Mesendoderm (in vitro differentiated cells): ENCODE results near the gene CHIC2.

Experiments
- DNase-seq: peaks from one replicate; pipeline ENCODE4 v3.0.0; 2013
- H2AK5ac ChIP-seq: 2 replicates; pipeline ENCODE4 v1.6.1; 2013; ENCODE audit warnings: low read length, inconsistent platforms
- H2BK120ac ChIP-seq: 2 replicates; pipeline ENCODE4 v1.6.1; 2013; ENCODE audit warnings: low read depth, mild to moderate bottlenecking, low read length, moderate library complexity, mixed read lengths
- H2BK15ac ChIP-seq: replicated peaks from 2 replicates; pipeline ENCODE4 v1.6.1; 2013; ENCODE audit warnings: low read depth, mild to moderate bottlenecking, moderate library complexity
- H2BK5ac ChIP-seq: 2 replicates; pipeline ENCODE4 v1.6.1; 2013; ENCODE audit warnings: low read length, inconsistent platforms
- H3K18ac ChIP-seq: 2 replicates; pipeline ENCODE4 v1.6.1; 2013; ENCODE audit warnings: mild to moderate bottlenecking, low read length, mixed read lengths
- H3K23ac ChIP-seq: one replicate; pipeline ENCODE4 v1.6.1; 2013; ENCODE audit warnings: low read length
- H3K27ac ChIP-seq: 2 replicates; pipeline ENCODE4 v1.5.1; 2013; ENCODE audit warnings: low read depth, mild to moderate bottlenecking, inconsistent platforms, low read length, moderate library complexity
- H3K27me3 ChIP-seq: 2 replicates; pipeline ENCODE4 v1.6.1; 2013; ENCODE audit warnings: low read length, control low read depth, mild to moderate bottlenecking, inconsistent platforms; ENCODE audit not compliant: insufficient read depth, poor library complexity
- H3K36me3 ChIP-seq: 2 replicates; pipeline ENCODE4 v1.6.1; 2013; ENCODE audit warnings: low read length, inconsistent platforms; ENCODE audit not compliant: control insufficient read depth, insufficient read depth
- H3K4ac ChIP-seq: one replicate; pipeline ENCODE4 v1.6.1; 2013; ENCODE audit warnings: low read depth, mild to moderate bottlenecking, low read length, moderate library complexity
- H3K4me1 ChIP-seq: 2 replicates; pipeline ENCODE4 v1.6.1; 2013; ENCODE audit warnings: low read depth, low read length, inconsistent platforms; ENCODE audit not compliant: control insufficient read depth
- H3K4me2 ChIP-seq: 2 replicates; pipeline ENCODE4 v1.6.1; 2013; ENCODE audit warnings: low read length
- H3K4me3 ChIP-seq: 2 replicates; pipeline ENCODE4 v1.5.1; 2013; ENCODE audit warnings: mild to moderate bottlenecking, low read length
- H3K56ac ChIP-seq: one replicate; pipeline ENCODE4 v1.6.1; 2013; ENCODE audit warnings: low read length
- H3K79me1 ChIP-seq: 2 replicates; pipeline ENCODE4 v1.6.1; 2013; ENCODE audit warnings: low read length, inconsistent platforms
- H3K79me2 ChIP-seq: 2 replicates; pipeline ENCODE4 v1.6.1; 2013; ENCODE audit warnings: mild to moderate bottlenecking, low read length; ENCODE audit not compliant: control insufficient read depth, insufficient read depth
- H3K9ac ChIP-seq: 2 replicates; pipeline ENCODE4 v1.6.1; 2013; ENCODE audit warnings: low read length, inconsistent platforms
- H4K5ac ChIP-seq: one replicate; pipeline ENCODE4 v1.6.1; 2013; ENCODE audit warnings: low read length
- H4K8ac ChIP-seq: one replicate; pipeline ENCODE4 v1.6.1; 2013; ENCODE audit warnings: low read depth, mild to moderate bottlenecking, control low read depth, low read length, moderate library complexity
- WGBS: extraction: QIAGEN DNeasy Blood & Tissue Kit; methylation state at CpG from one replicate; pipeline ENCODE4 v1.1.7; 2013; ENCODE audit warnings: low lambda C conversion rate, missing lambda C conversion rate; ENCODE audit not compliant: insufficient coverage; ENCODE audit errors: extremely low coverage; 5-methylcytosine and 5-hydroxymethylcytosine counted together

Gene CHIC2

GRCh38 chr4:54095110-54095825, 30.9 kb upstream of the CHIC2 start:
- no peak overlapping the region for H2BK15ac ChIP-seq
- H3K18ac ChIP-seq: no peak overlapping the region
- H3K79me1 ChIP-seq: no peaks in the 10 kb centered on the region
- H3K27ac ChIP-seq: no peak overlapping the region
- H3K27me3 ChIP-seq: peaks cover 82% of the 10 kb centered on the region
- H3K4me2 ChIP-seq: peak overlapping the region; percentile 12
- no peaks in the 10 kb centered on the region for H3K36me3 ChIP-seq
- H3K23ac ChIP-seq: no peak overlapping the region
- H3K9ac ChIP-seq: no peak overlapping the region
- H4K5ac ChIP-seq: no peak overlapping the region
- no peak overlapping the region for H2AK5ac ChIP-seq
- H2BK120ac ChIP-seq: no peak overlapping the region
- no peak overlapping the region for H2BK5ac ChIP-seq
- no CpG with 5 or more reads among the region's 19 CpGs for WGBS
- no peak for DNase-seq
- no peak overlapping the region for H4K8ac ChIP-seq
- no peak overlapping the region for H3K4me3 ChIP-seq
- peaks cover 13% of the 10 kb centered on the region for H3K4me1 ChIP-seq
- peak overlapping the region; percentile 18 for H3K56ac ChIP-seq
- no peaks in the 10 kb centered on the region for H3K79me2 ChIP-seq
- no peak overlapping the region for H3K4ac ChIP-seq

DNA sequence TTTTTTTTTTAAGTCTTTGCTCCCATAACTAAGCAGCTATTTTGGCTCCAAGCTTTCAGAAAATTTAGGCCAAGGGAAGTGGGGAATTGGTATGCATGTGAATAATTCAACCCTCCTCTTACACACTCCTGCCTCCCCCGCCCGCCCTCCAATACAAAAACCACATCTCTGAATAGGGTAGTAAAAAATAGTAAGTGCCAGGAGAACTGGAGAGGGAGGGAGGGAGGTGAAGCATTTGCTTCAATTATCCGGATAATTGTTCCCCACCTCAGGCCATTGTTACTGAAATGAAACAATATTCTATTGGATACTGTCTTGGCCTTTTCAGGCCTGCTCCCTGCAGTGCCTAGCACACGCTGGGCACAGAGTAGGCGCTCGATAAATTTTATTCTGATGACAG, 30.0 kb upstream of the CHIC2 start:
- Histone ChIP-seq H3K4me3 (no peak overlapping the region), H3K23ac (no peak overlapping the region), H4K5ac (no peak overlapping the region), H2BK120ac (no peak overlapping the region), H3K36me3 (no peaks in the 10 kb centered on the region), H3K4ac (no peak overlapping the region), H3K27ac (no peak overlapping the region), H3K18ac (no peak overlapping the region), H3K79me2 (no peaks in the 10 kb centered on the region), H2BK5ac (no peak overlapping the region), H4K8ac (no peak overlapping the region), H3K27me3 (peaks cover 75% of the 10 kb centered on the region), H3K79me1 (no peaks in the 10 kb centered on the region), H3K4me2 (no peak overlapping the region), H2BK15ac (no peak overlapping the region), H3K4me1 (peaks cover 11% of the 10 kb centered on the region), H3K56ac (no peak overlapping the region), H2AK5ac (no peak overlapping the region), H3K9ac (no peak overlapping the region)
- no peak for DNase-seq
- no CpG with 5 or more reads among the region's 6 CpGs for WGBS

- H3K56ac ChIP-seq: no peak overlapping the region
- H3K4me2 ChIP-seq: no peak overlapping the region
- no peak overlapping the region for H2BK15ac ChIP-seq
- no peak overlapping the region for H3K23ac ChIP-seq
- no CpG with 5 or more reads among the region's 37 CpGs for WGBS
- no peak overlapping the region for H3K4ac ChIP-seq
- H3K79me1 ChIP-seq: no peaks in the 10 kb centered on the region
- H2BK5ac ChIP-seq: no peak overlapping the region
- no peaks in the 10 kb centered on the region for H3K36me3 ChIP-seq
- no peak overlapping the region for H4K5ac ChIP-seq
- H3K27me3 ChIP-seq: peaks cover 68% of the 10 kb centered on the region
- no peak overlapping the region for H3K4me3 ChIP-seq
- H3K79me2 ChIP-seq: no peaks in the 10 kb centered on the region
- H2BK120ac ChIP-seq: no peak overlapping the region
- DNase-seq: peak; percentile 59
- no peak overlapping the region for H3K27ac ChIP-seq
- peaks cover 7% of the 10 kb centered on the region for H3K4me1 ChIP-seq
- no peak overlapping the region for H3K18ac ChIP-seq
- H2AK5ac ChIP-seq: no peak overlapping the region
- no peak overlapping the region for H3K9ac ChIP-seq
- no peak overlapping the region for H4K8ac ChIP-seq
These were observed 29.2 kb upstream of the CHIC2 start for GRCh38 chr4:54093324-54094240.

GRCh38 chr4:54092405-54093323, 28.3 kb upstream of the CHIC2 start:
- Histone ChIP-seq H3K9ac (peak overlapping the region; percentile 18), H3K23ac (no peak overlapping the region), H3K4me2 (peak overlapping the region; percentile 83), H3K4ac (no peak overlapping the region), H3K27ac (no peak overlapping the region), H3K79me1 (no peaks in the 10 kb centered on the region), H3K56ac (peak overlapping the region; percentile 17), H2BK5ac (no peak overlapping the region), H3K36me3 (no peaks in the 10 kb centered on the region), H2BK120ac (no peak overlapping the region), H2BK15ac (no peak overlapping the region), H4K5ac (no peak overlapping the region), H4K8ac (no peak overlapping the region), H3K4me3 (no peak overlapping the region), H3K27me3 (peaks cover 59% of the 10 kb centered on the region), H3K18ac (no peak overlapping the region), H3K4me1 (peaks cover 7% of the 10 kb centered on the region), H3K79me2 (no peaks in the 10 kb centered on the region), H2AK5ac (no peak overlapping the region)
- no peak for DNase-seq
- no CpG with 5 or more reads among the region's 13 CpGs for WGBS

DNA sequence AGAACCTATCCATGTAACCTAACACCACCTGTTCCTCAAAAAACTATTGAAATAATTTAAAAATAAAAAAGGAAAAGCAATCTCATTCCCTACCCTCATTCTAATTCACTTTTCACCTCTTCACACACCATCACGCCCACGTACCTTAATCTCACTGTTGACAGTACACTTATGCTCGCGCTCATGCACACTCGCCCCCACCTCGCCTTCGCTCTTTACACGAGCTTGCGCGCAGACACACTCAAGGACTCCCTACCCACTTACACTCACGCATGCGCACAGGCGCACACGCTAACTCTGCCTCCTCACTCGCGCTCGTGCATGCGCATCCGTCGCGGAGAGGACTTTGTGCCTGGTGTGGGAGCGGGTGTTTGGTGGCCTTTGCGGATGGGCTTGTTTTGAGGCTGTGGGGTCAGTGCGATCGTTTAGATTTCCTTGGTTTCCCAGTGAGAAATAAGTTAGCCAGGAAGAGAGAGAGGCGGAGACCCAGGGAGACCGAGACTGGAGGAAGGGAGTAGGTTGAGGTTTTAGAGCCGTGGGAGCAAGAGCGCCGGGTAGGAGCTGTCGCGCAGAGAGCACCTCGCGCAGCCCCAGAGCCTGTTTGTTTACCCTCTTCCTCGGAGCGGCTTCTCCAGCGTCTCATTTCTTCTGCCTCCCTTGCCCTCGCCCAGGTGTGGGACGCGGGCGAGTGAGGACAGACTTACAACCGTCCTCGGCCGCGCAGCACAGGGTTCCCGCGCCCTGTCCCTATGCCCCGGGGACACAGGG, 27.4 kb upstream of the CHIC2 start:
- peak overlapping the region; percentile 17 for H3K56ac ChIP-seq
- H4K5ac ChIP-seq: no peak overlapping the region
- H3K4me1 ChIP-seq: peaks cover 7% of the 10 kb centered on the region
- no peak overlapping the region for H3K27ac ChIP-seq
- DNase-seq: no peak
- H3K9ac ChIP-seq: peak overlapping the region; percentile 18
- peak overlapping the region; percentile 25 for H3K4me3 ChIP-seq
- no peak overlapping the region for H3K18ac ChIP-seq
- H4K8ac ChIP-seq: no peak overlapping the region
- no peaks in the 10 kb centered on the region for H3K79me1 ChIP-seq
- H3K4ac ChIP-seq: no peak overlapping the region
- 100% methylated on average over 1 of the region's 48 CpGs for WGBS
- H2BK15ac ChIP-seq: no peak overlapping the region
- no peak overlapping the region for H3K23ac ChIP-seq
- H2BK120ac ChIP-seq: no peak overlapping the region
- H3K79me2 ChIP-seq: no peaks in the 10 kb centered on the region
- H3K27me3 ChIP-seq: peaks cover 51% of the 10 kb centered on the region
- H2AK5ac ChIP-seq: no peak overlapping the region
- peak overlapping the region; percentile 83 for H3K4me2 ChIP-seq
- H2BK5ac ChIP-seq: no peak overlapping the region
- no peaks in the 10 kb centered on the region for H3K36me3 ChIP-seq
